Esophagus squamous epithelium (tissue), 5 donors: Measurements from ENCODE around the gene CMTR1. TPM values are rescaled to one million over a fixed set of nuclear protein-coding genes. Genes with fewer than 3 reads are reported as not detected.

Experiments used
- DNase-seq: peaks from one replicate; lab custom pipeline; 2025; lab: John Stamatoyannopoulos, UW
- H3K27ac ChIP-seq, 4 donors: fragments of 200-600 bp; sonication (generic); one replicate each; pipeline ENCODE4 v1.5.1; 2016 to 2019; ENCODE audit warnings: mild to moderate bottlenecking in 1 of 4
- H3K27me3 ChIP-seq, 4 donors: fragments of 200-600 bp; sonication (generic); 1 replicate in 3 of 4; 2 replicates in 1 of 4; pipeline versions ENCODE4 v1.5.1 to v1.6.0; 2017 to 2021; ENCODE audit warnings: antibody characterized with exemption in 1 of 4
- H3K36me3 ChIP-seq, 3 donors: fragments of 200-600 bp; sonication (generic); one replicate each; pipeline ENCODE4 v1.5.1; 2016 to 2019
- H3K4me1 ChIP-seq, 3 donors: fragments of 200-600 bp; sonication (generic); one replicate each; pipeline ENCODE4 v1.5.1; 2017 to 2019
- H3K4me3 ChIP-seq, 4 donors: fragments of 200-600 bp; sonication (generic); 1 replicate in 3 of 4; 2 replicates in 1 of 4; pipeline ENCODE4 v1.5.1; 2016 to 2019; ENCODE audit warnings: mild to moderate bottlenecking in 2 of 4, moderate library complexity in 1 of 4
- H3K9me3 ChIP-seq, 3 donors: fragments of 200-600 bp; sonication (generic); one replicate each; pipeline ENCODE4 v1.5.1; 2016 to 2019
- POLR2A ChIP-seq, 4 donors: fragments of 450-650 bp; IDR thresholded peaks; one replicate each; pipeline ENCODE4 v1.6.1; 2017; ENCODE audit warnings: antibody characterized with exemption in 4 of 4, mild to moderate bottlenecking in 4 of 4, moderate library complexity in 3 of 4
- WGBS, 2 donors: methylation state at CpG; one replicate each; pipeline ENCODE4 v1.1.5; 2018; 5-methylcytosine and 5-hydroxymethylcytosine counted together
- intact Hi-C: fragments of 100-400 bp; cut with DNase I; formaldehyde crosslinking; loops from one replicate; pipeline ENCODE4 v1.15.0; 2022
- total RNA-seq, 4 donors: library from RNA; depleted of rRNA; stranded (reverse); fragments of >200 nt; gene quantifications; one replicate each; pipeline ENCODE4 v1.1.0, GENCODE V29; 2016
- TF ChIP-seq, protein P1 (sequence below), 6 experiments: fragments of 450-650 bp in 4 of 6; fragments of 200-600 bp in 2 of 6; sonication (generic) in 2 of 6; IDR thresholded peaks; one replicate each; pipeline ENCODE4 v1.5.1; 2016 to 2019; ENCODE audit warnings: antibody characterized with exemption in 6 of 6, mild to moderate bottlenecking in 4 of 6, moderate library complexity in 4 of 6
- donor health status: DM: yes; HTN: yes; CAD: no.

CMTR1 gene
- total RNA-seq, 4 donors from 2014 or later: 15.2 to 30.5 (median 20.5) TPM

DNA sequence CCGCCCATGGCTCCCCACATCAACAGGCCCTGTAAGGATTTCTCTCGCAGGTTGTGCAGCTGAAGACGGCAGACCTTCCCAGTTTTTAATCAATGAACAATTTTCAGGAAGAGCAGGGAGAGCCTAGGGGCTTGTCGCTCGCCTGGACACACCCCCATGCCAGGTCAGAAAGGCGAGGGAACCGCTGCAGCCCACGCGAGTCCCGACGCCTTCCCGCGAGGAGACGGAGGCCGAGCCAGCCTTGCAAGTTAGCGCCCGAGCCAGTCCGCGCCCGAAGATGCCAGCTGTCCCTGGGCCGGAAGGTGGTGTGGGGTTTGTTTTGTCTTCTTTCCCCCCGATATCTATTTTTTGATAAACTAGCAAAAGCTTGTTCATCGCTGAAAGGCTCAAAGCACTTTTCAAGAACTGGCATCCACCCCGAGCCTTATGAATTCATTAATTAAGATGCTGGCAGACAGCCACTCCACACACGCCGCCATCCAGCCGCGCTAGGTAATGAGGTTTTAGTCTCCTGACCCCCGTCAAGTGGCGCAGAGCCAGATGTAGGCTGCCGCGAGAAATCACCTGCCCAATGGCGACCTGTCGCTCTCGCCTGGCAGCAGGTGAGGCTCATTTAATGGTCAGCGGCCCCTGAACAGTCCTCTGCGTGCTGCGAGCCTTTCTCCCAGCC, 60.1 kb downstream of the CMTR1 start:
- intact Hi-C loops: no loop called here
- no peak for DNase-seq
- no peak overlapping the region for H3K27ac ChIP-seq

DNA sequence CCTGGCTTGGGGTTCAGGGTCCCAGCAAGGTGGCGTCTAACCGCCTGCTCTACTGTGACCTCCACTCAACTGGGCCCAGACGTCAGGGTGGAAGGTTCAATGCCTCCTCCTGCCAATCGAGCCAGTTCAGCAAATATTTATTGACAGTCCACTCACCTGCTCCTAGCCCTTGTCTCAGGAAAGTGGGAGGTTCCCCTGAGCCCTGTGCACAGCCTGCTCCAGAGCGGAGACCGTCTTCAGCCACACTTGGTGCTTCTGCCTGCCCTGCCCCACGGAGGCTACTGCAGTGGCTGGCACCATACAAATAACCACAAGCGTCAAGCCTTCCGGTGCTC, 60.6 kb downstream of the CMTR1 start:
- intact Hi-C loops: no loop called here
- 93 to 94% methylated on average over 5 of the region's 9 CpGs for WGBS, 2 donors
- Histone ChIP-seq H3K4me1 (peaks cover 5 to 35% (median 9%) of the 10 kb centered on the region in 3 donors), H3K27ac (no peak overlapping the region), H3K4me3 (no peak overlapping the region), H3K27me3 (no peaks in the 10 kb centered on the region), H3K36me3 (no peaks in the 10 kb centered on the region), H3K9me3 (no peaks in the 10 kb centered on the region)
- DNase-seq: no peak
- TF ChIP-seq, protein P1, sequence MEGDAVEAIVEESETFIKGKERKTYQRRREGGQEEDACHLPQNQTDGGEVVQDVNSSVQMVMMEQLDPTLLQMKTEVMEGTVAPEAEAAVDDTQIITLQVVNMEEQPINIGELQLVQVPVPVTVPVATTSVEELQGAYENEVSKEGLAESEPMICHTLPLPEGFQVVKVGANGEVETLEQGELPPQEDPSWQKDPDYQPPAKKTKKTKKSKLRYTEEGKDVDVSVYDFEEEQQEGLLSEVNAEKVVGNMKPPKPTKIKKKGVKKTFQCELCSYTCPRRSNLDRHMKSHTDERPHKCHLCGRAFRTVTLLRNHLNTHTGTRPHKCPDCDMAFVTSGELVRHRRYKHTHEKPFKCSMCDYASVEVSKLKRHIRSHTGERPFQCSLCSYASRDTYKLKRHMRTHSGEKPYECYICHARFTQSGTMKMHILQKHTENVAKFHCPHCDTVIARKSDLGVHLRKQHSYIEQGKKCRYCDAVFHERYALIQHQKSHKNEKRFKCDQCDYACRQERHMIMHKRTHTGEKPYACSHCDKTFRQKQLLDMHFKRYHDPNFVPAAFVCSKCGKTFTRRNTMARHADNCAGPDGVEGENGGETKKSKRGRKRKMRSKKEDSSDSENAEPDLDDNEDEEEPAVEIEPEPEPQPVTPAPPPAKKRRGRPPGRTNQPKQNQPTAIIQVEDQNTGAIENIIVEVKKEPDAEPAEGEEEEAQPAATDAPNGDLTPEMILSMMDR (IDR thresholded peaks at IDR 0.05): no peak
- TF ChIP-seq POLR2A (IDR thresholded peaks at IDR 0.05): no peak

More for the DNA sequence above, 60.1 kb downstream of the CMTR1 start:
- Histone ChIP-seq H3K9me3 (no peaks in the 10 kb centered on the region), H3K4me1 (peaks cover 5 to 33% (median 9%) of the 10 kb centered on the region in 3 donors), H3K27me3 (no peaks in the 10 kb centered on the region), H3K4me3 (no peak overlapping the region), H3K36me3 (no peaks in the 10 kb centered on the region)
- WGBS, 2 donors: 53 to 65% methylated on average over 8 to 13 of the region's 38 CpGs
- no peak for TF ChIP-seq POLR2A (IDR thresholded peaks at IDR 0.05)
- TF ChIP-seq, protein P1 (IDR thresholded peaks at IDR 0.05): no peak

- DNase-seq: no peak
- no peaks in the 10 kb centered on the region for H3K36me3 ChIP-seq
- TF ChIP-seq, protein P1 (IDR thresholded peaks at IDR 0.05): no peak
- TF ChIP-seq POLR2A (IDR thresholded peaks at IDR 0.05): no peak
- H3K27me3 ChIP-seq: no peaks in the 10 kb centered on the region
- no peak overlapping the region for H3K27ac ChIP-seq
- WGBS, 2 donors: 91 to 93% methylated on average over 4 of the region's 4 CpGs
- intact Hi-C loops: no loop called here
- no peaks in the 10 kb centered on the region for H3K9me3 ChIP-seq
- H3K4me3 ChIP-seq: no peak overlapping the region
- peaks cover 12 to 36% (median 14%) of the 10 kb centered on the region in 3 donors for H3K4me1 ChIP-seq
These were observed 62.4 kb downstream of the CMTR1 start for GRCh38 chr6:37495244-37495934.

- Histone ChIP-seq H3K4me1 (peaks cover 12 to 26% (median 14%) of the 10 kb centered on the region in 3 donors), H3K9me3 (no peaks in the 10 kb centered on the region), H3K36me3 (no peaks in the 10 kb centered on the region), H3K27me3 (no peaks in the 10 kb centered on the region), H3K27ac (no peak overlapping the region), H3K4me3 (no peak overlapping the region)
- DNase-seq: no peak
- WGBS, 2 donors: 83 to 87% methylated on average over 7 to 9 of the region's 13 CpGs
- TF ChIP-seq POLR2A (IDR thresholded peaks at IDR 0.05): peak in 1 of 4 donors; percentile 20
- TF ChIP-seq, protein P1 (IDR thresholded peaks at IDR 0.05): no peak
- intact Hi-C loops: no loop called here
These were observed 64.2 kb downstream of the CMTR1 start for GRCh38 chr6:37496951-37497885.
